ENCODE results near the gene CBFA2T3.

The CBFA2T3 gene

DNA sequence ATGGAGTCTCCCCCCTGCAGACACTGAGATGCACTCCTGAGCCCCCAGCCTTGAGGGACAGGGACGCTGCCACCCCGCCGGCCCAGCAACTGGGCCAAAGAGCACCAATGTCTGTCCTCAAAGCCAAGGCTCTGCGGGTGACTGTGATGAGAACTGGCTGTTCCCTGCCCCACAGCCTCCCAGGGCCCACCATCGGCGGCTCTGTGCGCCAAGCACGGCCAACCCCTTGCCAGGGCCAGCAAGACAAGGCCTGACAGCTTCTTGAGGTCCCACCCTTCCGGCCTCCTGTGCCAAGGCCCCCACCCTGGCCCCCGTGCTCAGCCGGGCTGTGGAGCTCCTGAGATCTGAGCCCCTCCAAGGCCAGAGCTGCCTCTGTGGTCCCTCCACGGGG, 76.3 kb downstream of the CBFA2T3 start:
- Histone ChIP-seq H3K36me3 (no peaks in the 10 kb centered on the region), H3K27ac (no peak overlapping the region), H3K4me1 (no peaks in the 10 kb centered on the region), H3K27me3 (peaks cover 0 to 20% of the 10 kb centered on the region in 2 donors), H3K9me3 (no peaks in the 10 kb centered on the region), H3K4me3 (no peak overlapping the region)
- TF ChIP-seq, protein P1, sequence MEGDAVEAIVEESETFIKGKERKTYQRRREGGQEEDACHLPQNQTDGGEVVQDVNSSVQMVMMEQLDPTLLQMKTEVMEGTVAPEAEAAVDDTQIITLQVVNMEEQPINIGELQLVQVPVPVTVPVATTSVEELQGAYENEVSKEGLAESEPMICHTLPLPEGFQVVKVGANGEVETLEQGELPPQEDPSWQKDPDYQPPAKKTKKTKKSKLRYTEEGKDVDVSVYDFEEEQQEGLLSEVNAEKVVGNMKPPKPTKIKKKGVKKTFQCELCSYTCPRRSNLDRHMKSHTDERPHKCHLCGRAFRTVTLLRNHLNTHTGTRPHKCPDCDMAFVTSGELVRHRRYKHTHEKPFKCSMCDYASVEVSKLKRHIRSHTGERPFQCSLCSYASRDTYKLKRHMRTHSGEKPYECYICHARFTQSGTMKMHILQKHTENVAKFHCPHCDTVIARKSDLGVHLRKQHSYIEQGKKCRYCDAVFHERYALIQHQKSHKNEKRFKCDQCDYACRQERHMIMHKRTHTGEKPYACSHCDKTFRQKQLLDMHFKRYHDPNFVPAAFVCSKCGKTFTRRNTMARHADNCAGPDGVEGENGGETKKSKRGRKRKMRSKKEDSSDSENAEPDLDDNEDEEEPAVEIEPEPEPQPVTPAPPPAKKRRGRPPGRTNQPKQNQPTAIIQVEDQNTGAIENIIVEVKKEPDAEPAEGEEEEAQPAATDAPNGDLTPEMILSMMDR (IDR thresholded peaks at IDR 0.05): no peak
- intact Hi-C loops (cut with DNase I; ENCODE audit: low total_unique reads): no loop called here
- no peak for DNase-seq

GRCh38 chr16:88899901-88900661, 76.9 kb downstream of the CBFA2T3 start:
- intact Hi-C loops (cut with DNase I; ENCODE audit: low total_unique reads): no loop called here
- Histone ChIP-seq H3K27ac (no peak overlapping the region), H3K4me3 (no peak overlapping the region), H3K4me1 (no peaks in the 10 kb centered on the region), H3K27me3 (peaks cover 0 to 20% of the 10 kb centered on the region in 2 donors), H3K36me3 (no peaks in the 10 kb centered on the region), H3K9me3 (no peaks in the 10 kb centered on the region)
- TF ChIP-seq, protein P1 (IDR thresholded peaks at IDR 0.05): no peak
- no peak for DNase-seq

GRCh38 chr16:88897696-88898425, 79.1 kb downstream of the CBFA2T3 start:
- Histone ChIP-seq H3K36me3 (no peaks in the 10 kb centered on the region), H3K4me1 (no peaks in the 10 kb centered on the region), H3K27ac (no peak overlapping the region), H3K9me3 (no peaks in the 10 kb centered on the region), H3K4me3 (no peak overlapping the region), H3K27me3 (peaks cover 0 to 11% of the 10 kb centered on the region in 2 donors)
- DNase-seq: no peak
- TF ChIP-seq, protein P1 (IDR thresholded peaks at IDR 0.05): no peak
- intact Hi-C loops (cut with DNase I; ENCODE audit: low total_unique reads): no loop called here

GRCh38 chr16:88896238-88897070, 80.6 kb downstream of the CBFA2T3 start:
- TF ChIP-seq, protein P1 (IDR thresholded peaks at IDR 0.05): no peak
- intact Hi-C loops (cut with DNase I; ENCODE audit: low total_unique reads): no loop called here
- Histone ChIP-seq H3K27ac (no peak overlapping the region), H3K9me3 (no peaks in the 10 kb centered on the region), H3K27me3 (peaks cover 0 to 14% of the 10 kb centered on the region in 2 donors), H3K4me1 (no peaks in the 10 kb centered on the region), H3K4me3 (no peak overlapping the region), H3K36me3 (no peaks in the 10 kb centered on the region)
- DNase-seq: no peak

GRCh38 chr16:88895335-88895734, 81.7 kb downstream of the CBFA2T3 start:
- no peak overlapping the region for H3K4me3 ChIP-seq
- H3K27me3 ChIP-seq: peaks cover 0 to 7% of the 10 kb centered on the region in 2 donors
- no peak overlapping the region for H3K27ac ChIP-seq
- H3K9me3 ChIP-seq: no peaks in the 10 kb centered on the region
- DNase-seq: no peak
- TF ChIP-seq, protein P1 (IDR thresholded peaks at IDR 0.05): no peak
- intact Hi-C loops (cut with DNase I; ENCODE audit: low total_unique reads): no loop called here
- H3K4me1 ChIP-seq: no peaks in the 10 kb centered on the region
- no peaks in the 10 kb centered on the region for H3K36me3 ChIP-seq
